Endothelial cell of umbilical vein (primary cell): ENCODE results near the gene TFAP2A.

ENCODE experiments used
- CTCF ChIP-seq, 2 donors: IDR thresholded peaks; 1 replicate in 1 of 2; 2 replicates in 1 of 2; pipeline ENCODE4 v1.5.1; 2011; ENCODE audit warnings: low read length in 2 of 2, mild to moderate bottlenecking in 2 of 2, moderate library complexity in 2 of 2, control low read depth in 1 of 2, inconsistent platforms in 1 of 2, low read depth in 1 of 2; ENCODE audit not compliant: insufficient read depth in 1 of 2; ENCODE audit errors: extremely low read depth in 1 of 2
- JUN ChIP-seq: IDR thresholded peaks from 2 replicates; pipeline ENCODE4 v1.6.1; 2011; ENCODE audit warnings: borderline replicate concordance, low read depth; ENCODE audit not compliant: insufficient read length, insufficient read depth
- MYC ChIP-seq: IDR thresholded peaks from one replicate; pipeline ENCODE4 v1.6.1; 2011; ENCODE audit warnings: mild to moderate bottlenecking, low read depth, low read length
- POLR2A ChIP-seq: IDR thresholded peaks from 2 replicates; pipeline ENCODE4 v1.6.1; 2012; ENCODE audit warnings: low read depth, mild to moderate bottlenecking, control low read depth, low read length
- POLR2AphosphoS5 ChIP-seq: IDR thresholded peaks from 2 replicates; pipeline ENCODE4 v1.6.1; 2012; ENCODE audit warnings: low read depth, mild to moderate bottlenecking, control low read depth, low read length, moderate library complexity; ENCODE audit not compliant: insufficient read depth

- no peak for TF ChIP-seq POLR2A
- no peak for TF ChIP-seq JUN
- TF ChIP-seq MYC: no peak
- TF ChIP-seq CTCF (IDR thresholded peaks at IDR 0.05; ENCODE audit: extremely low read depth in 1 of 2, insufficient read depth in 1 of 2, low read depth in 1 of 2, low read length in 2 of 2): no peak
- no peak for TF ChIP-seq POLR2AphosphoS5
Observed at GRCh38 chr6:10350720-10351119, 64.2 kb downstream of the TFAP2A start.
